GM12878 (cell line): ENCODE results near the gene PDE6A. TPM values are rescaled to one million over a fixed set of nuclear protein-coding genes. Genes with fewer than 3 reads are reported as not detected.

Experiments
- ATAC-seq: fragments of 200-7000 bp; cut with Tn5 transposase; 3 replicates; pipeline ENCODE4 v1.9.1; 2020; ENCODE audit warnings: mild to moderate bottlenecking, moderate library complexity
- BruUV-seq: library from RNA; stranded (reverse); fragments of 400-500 nt; replicated peaks from 2 replicates; lab custom pipeline; 2021; lab: Mats Ljungman, UMichigan
- CTCF ChIA-PET: fragments of 300-600 bp; sonication (Branson Sonifier 250); formaldehyde crosslinking; extraction: SDS; loops from one replicate; lab custom pipeline; 2021; ENCODE audit warnings: inconsistent platforms; lab: Yijun Ruan, JAX
- POLR2A ChIA-PET: fragments of 350-600 bp; formaldehyde crosslinking; extraction: SDS; loops from one replicate; lab custom pipeline; 2021; ENCODE audit warnings: inconsistent platforms; lab: Charles Lee
- RAD21 ChIA-PET: fragments of 300-600 bp; sonication (Branson Sonifier 250); formaldehyde crosslinking; loops from one replicate; lab custom pipeline; 2023; ENCODE audit warnings: antibody characterized with exemption; ENCODE audit not compliant: unreplicated experiment; lab: Charles Lee
- SMC1A ChIA-PET: fragments of 300-600 bp; sonication (Branson Sonifier 250); formaldehyde crosslinking; loops from one replicate; lab custom pipeline; 2023; ENCODE audit not compliant: unreplicated experiment, uncharacterized antibody; lab: Charles Lee
- DNase-seq: peaks from one replicate; pipeline ENCODE4 v3.0.0-alpha.2; 2011; ENCODE audit warnings: low read depth, low spot score
- FAIRE-seq: peaks from 3 replicates; lab custom pipeline; 2011; peaks lifted over from hg19 to GRCh38; lab: Jason Lieb, UNC
- H2AFZ ChIP-seq: 2 replicates; pipeline ENCODE4 v1.6.0; 2011; ENCODE audit warnings: low read depth, low read length, control low read depth; ENCODE audit not compliant: control insufficient read depth
- H3K27ac ChIP-seq: 2 replicates; pipeline ENCODE4 v1.5.1; 2011; ENCODE audit warnings: control low read depth; ENCODE audit not compliant: control insufficient read depth, insufficient read depth
- H3K27me3 ChIP-seq, 2 experiments: replicated peaks in 1 of 2; 2 replicates each; pipeline versions ENCODE4 v1.6.0 to v1.6.1; 2011; ENCODE audit warnings: low read length in 1 of 2; ENCODE audit not compliant: control insufficient read depth in 2 of 2, insufficient read depth in 2 of 2
- H3K36me3 ChIP-seq, 2 experiments: 2 replicates each; pipeline ENCODE4 v1.5.1; 2011; ENCODE audit warnings: low read length in 1 of 2; ENCODE audit not compliant: control insufficient read depth in 2 of 2, insufficient read depth in 2 of 2
- H3K4me1 ChIP-seq: 2 replicates; pipeline ENCODE4 v1.6.1; 2011; ENCODE audit warnings: mild to moderate bottlenecking, low read length, moderate library complexity, mixed read lengths; ENCODE audit not compliant: control insufficient read depth, insufficient read depth
- H3K4me2 ChIP-seq: 2 replicates; pipeline ENCODE4 v1.6.0; 2011; ENCODE audit warnings: control low read depth; ENCODE audit not compliant: control insufficient read depth, insufficient read depth
- H3K4me3 ChIP-seq: fragments of 200-600 bp; sonication (generic); 2 replicates; pipeline ENCODE4 v1.5.1; 2016
- H3K79me2 ChIP-seq: 2 replicates; pipeline ENCODE4 v1.6.0; 2011; ENCODE audit warnings: low read length; ENCODE audit not compliant: control insufficient read depth, insufficient read depth
- H3K9ac ChIP-seq: 2 replicates; pipeline ENCODE4 v1.8.0; 2011; ENCODE audit warnings: low read length, control low read depth, mixed read lengths; ENCODE audit not compliant: control insufficient read depth, insufficient read depth
- H3K9me3 ChIP-seq: replicated peaks from 3 replicates; pipeline ENCODE4 v1.5.1; 2011; ENCODE audit warnings: mild to moderate bottlenecking, low read length; ENCODE audit not compliant: control insufficient read depth, insufficient read depth
- H4K20me1 ChIP-seq: 2 replicates; pipeline ENCODE4 v1.6.0; 2011; ENCODE audit not compliant: control insufficient read depth, insufficient read depth
- BACH1 ChIP-seq: fragments of 450-650 bp; IDR thresholded peaks from 2 replicates; pipeline ENCODE4 v1.6.1; 2017; ENCODE audit warnings: mild to moderate bottlenecking, borderline replicate concordance
- CHD2 ChIP-seq: IDR thresholded peaks from 2 replicates; pipeline ENCODE4 v1.6.1; 2011; ENCODE audit warnings: low read depth, low read length, improper control_type of control experiment, borderline replicate concordance
- MTA2 ChIP-seq: fragments of 450-650 bp; IDR thresholded peaks from 2 replicates; pipeline ENCODE4 v1.6.1; 2016; ENCODE audit warnings: low read depth, mild to moderate bottlenecking, moderate library complexity
- SMC3 ChIP-seq: IDR thresholded peaks from 2 replicates; pipeline ENCODE4 v1.6.1; 2011; ENCODE audit warnings: low read length, improper control_type of control experiment, borderline replicate concordance
- USF2 ChIP-seq: IDR thresholded peaks from 2 replicates; pipeline ENCODE4 v1.6.1; 2011; ENCODE audit warnings: low read depth, low read length, improper control_type of control experiment, borderline replicate concordance
- YY1 ChIP-seq: IDR thresholded peaks from 2 replicates; pipeline ENCODE4 v1.6.1; 2011; ENCODE audit warnings: low read depth, mild to moderate bottlenecking, low read length
- ZNF217 ChIP-seq: fragments of 450-650 bp; IDR thresholded peaks from 2 replicates; pipeline ENCODE4 v1.6.1; 2017; ENCODE audit warnings: antibody characterized with exemption, mild to moderate bottlenecking
- ZNF274 ChIP-seq: IDR thresholded peaks from one replicate; pipeline ENCODE4 v1.8.0; 2011; ENCODE audit not compliant: insufficient read length, insufficient read depth
- in situ Hi-C: fragments of 300-500 bp; cut with MboI; formaldehyde crosslinking; loops from 9 replicates; pipeline ENCODE4 v1.14.3; 2018; ENCODE audit warnings: mixed read lengths
- intact Hi-C: fragments of 100-400 bp; cut with micrococcal nuclease; formaldehyde crosslinking; loops from one replicate; pipeline ENCODE4 v1.14.2; 2022; ENCODE audit not compliant: unreplicated experiment
- polyA plus RNA-seq, 11 experiments: library from polyadenylated mRNA; depleted of rRNA in 4 of 11; unstranded in 6 of 11; stranded (reverse) in 5 of 11; fragments of >200 nt; fragmentation: Nextera tagmentation in 4 of 11; fragmentation: Illumina TruSeq in 1 of 11; extraction: Ambion mirVana in 4 of 11; extraction: Trizol in 1 of 11; gene quantifications; 1 replicate in 1 of 11; 2 replicates in 10 of 11; pipeline versions ENCODE4 v1.2.1 to v1.2.3, GENCODE V29; 2011 to 2016; ENCODE audit warnings: inconsistent platforms in 2 of 11, missing spikeins in 2 of 11, low read depth in 1 of 11
- total RNA-seq, 4 experiments: library from RNA; depleted of rRNA in 3 of 4; stranded (reverse); fragments of >200 nt in 3 of 4; fragmentation: Illumina TruSeq in 1 of 4; extraction: Trizol in 1 of 4; gene quantifications; 2 replicates each; pipeline versions ENCODE4 v1.2.1 to v1.2.3, GENCODE V29; 2013 to 2021

Gene PDE6A
- total and polyA plus RNA-seq, 10 of the 15 experiments (the other 5 are each of a cell fraction or from before 2014, with no cell fraction given) = 0.05 to 0.26 TPM; not detected in 8

GRCh38 chr5:149988126-149988525 lies 43.5 kb upstream of the PDE6A start (continued):
- TF ChIP-seq SMC3 = no peak
- no peak for TF ChIP-seq ZNF274
- TF ChIP-seq CHD2 = no peak
- TF ChIP-seq, all 136 proteins: peak for 0

DNA sequence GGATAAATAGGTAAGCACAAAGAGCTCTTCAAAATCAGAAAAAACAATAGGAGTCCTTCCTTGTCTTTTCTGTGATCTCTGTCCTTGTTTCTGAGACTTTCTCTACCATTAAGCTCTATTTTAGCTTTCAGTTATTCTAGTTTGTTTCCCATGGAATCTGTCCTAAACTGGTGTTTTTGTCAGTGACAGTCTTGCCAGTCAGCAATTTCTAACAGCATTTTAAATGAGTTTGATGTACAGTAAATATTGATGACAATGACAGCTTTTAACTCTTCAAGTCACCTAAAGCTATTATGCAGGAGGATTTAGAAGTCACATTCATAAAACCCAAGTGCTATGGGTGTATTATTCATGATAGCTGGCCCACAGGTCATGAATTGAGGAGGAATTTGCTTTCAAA lies 37.9 kb upstream of the PDE6A start:
- Histone ChIP-seq H4K20me1 (no peaks in the 10 kb centered on the region), H3K27ac (no peak overlapping the region), H2AFZ (no peak overlapping the region), H3K27me3 (no peaks in the 10 kb centered on the region), H3K9me3 (no peaks in the 10 kb centered on the region), H3K9ac (no peak overlapping the region), H3K79me2 (no peaks in the 10 kb centered on the region)
- intact Hi-C loops = no loop called here
- RAD21 ChIA-PET = interaction anchor here (1.4 kb wide), 1 partner anchor 148 kb away, joined by 5 read pairs; no protein-coding TSS in a partner anchor
- TF ChIP-seq YY1 (no peak), MTA2 (no peak), ZNF217 (no peak), BACH1 (no peak), USF2 (no peak)
- TF ChIP-seq, all 136 proteins: peak for 0
- DNase-seq = no peak
- ATAC-seq = no peak
- ChIA-PET POLR2A (no interaction called here), SMC1A (interaction anchor here (0.8 to 1.6 kb wide), 5 partner anchors 8 to 130 kb away, joined by 3 to 4 read pairs (median 3); no protein-coding TSS in a partner anchor), CTCF (interaction anchor here (0.6 to 2.2 kb wide), 7 partner anchors 8 to 563 kb away, joined by 3 to 19 read pairs (median 7); no protein-coding TSS in a partner anchor)
- H3K4me2 ChIP-seq = no peak overlapping the region
- no peak for FAIRE-seq
- in situ Hi-C loops = no loop called here
- no peaks in the 10 kb centered on the region; a peak in 1 of 4 replicates for H3K36me3 ChIP-seq
- no TSS peak for BruUV-seq
- H3K4me3 ChIP-seq = no peak overlapping the region
- H3K4me1 ChIP-seq = no peaks in the 10 kb centered on the region
